ENCODE results near the gene SDHC.

Gene SDHC, protein sequence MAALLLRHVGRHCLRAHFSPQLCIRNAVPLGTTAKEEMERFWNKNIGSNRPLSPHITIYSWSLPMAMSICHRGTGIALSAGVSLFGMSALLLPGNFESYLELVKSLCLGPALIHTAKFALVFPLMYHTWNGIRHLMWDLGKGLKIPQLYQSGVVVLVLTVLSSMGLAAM

DNA sequence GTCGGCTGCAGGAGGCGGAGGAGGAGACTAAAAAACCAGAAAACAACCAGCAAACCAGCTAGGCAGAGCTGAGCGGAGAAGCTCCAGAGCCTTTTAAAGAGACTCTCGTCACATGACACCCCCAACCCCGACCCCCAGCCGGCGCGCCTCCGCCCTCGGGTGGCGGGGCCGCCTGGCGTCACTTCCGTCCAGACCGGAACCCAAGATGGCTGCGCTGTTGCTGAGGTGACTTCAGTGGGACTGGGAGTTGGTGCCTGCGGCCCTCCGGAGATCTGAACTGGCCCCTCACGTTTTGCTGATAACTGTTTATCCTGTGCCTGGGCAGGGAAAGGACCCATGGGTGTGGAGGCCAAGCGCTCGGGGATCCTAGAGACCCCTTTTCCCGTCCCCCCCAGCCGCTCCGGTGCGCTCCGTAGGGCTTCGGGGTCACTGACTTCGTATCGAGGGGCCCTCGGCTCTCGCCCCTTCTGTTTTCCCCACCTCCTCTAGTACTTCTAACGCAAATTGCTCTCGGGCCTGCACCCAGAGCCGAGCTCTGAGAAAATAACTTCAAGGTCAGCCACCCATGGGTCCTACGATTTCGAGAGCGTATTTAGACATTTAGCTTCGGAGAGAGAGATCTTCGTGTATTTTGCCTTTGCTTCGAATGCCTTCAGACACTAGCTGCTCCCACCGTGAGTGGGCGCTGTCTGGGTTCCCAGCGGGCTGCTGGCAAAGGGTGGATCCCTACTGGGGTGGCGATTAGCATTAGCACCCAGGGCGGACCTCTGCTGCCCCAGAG is at the start of gene SDHC:
Gene SDHC (plus strand): TSS at position 181 of the 781 bp plus-strand sequence. CDS start 25 bp downstream, at position 206.
- peak; percentile 93 for DNase-seq

DNA sequence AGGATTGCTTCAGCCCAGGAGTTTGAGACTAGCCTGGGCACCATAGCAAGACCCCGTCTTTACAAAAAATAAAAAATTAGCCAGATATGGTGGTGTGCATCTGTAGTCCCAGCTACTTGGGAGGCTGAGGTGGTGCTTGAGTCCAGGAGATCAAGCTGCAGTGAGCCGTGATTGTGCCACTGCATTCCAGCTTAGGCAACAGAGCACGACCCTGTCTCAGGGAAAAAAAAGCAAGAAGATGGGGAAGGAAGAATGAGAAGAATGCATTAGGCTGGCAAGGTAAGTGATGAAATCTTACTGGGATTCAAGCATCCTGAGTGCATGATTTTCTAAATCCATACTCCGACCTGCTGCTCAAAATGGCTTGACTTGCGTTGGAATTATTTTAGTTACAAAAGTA is 48.9 kb upstream of the SDHC start:
- no peak for DNase-seq

DNA sequence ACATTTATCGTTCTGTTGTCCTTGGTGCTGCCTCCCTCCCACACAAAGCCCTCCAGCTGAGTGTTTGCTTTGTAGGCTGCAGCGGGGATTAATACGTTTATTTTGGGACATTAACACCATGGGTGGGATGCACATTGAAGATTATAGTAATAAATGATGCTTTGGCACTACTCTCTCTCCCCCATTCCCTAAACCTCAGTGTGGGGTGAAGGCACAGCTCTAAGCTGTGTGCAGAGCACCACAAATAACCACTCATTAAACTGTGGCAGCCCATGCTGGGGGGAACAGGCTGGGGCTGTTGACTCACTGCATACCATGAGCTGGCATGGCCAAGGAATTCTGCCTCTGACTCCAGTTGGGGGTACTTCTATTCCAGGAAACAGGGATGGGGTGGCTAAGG is 48.0 kb upstream of the SDHC start:
- DNase-seq: no peak

DNA sequence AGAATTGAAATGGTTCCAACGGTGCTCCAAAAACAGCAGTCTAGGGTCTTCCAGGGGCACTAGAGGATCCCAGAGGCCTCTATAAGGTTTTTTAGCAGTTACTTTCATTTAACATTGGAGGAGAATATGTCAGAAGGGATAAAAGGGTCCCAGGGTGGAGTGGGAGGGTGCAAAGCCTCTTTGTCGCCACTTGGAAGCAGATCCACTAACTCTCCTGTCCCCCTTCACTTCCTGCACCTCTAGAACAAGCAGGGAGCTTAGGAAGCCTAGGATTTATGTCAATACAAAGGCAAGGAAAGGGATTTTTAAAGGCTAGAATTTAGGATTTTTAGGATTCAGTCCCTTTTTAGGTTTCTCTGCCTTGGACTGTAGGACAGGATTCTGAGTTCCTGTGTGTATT is 47.3 kb upstream of the SDHC start:
- no peak for DNase-seq

DNA sequence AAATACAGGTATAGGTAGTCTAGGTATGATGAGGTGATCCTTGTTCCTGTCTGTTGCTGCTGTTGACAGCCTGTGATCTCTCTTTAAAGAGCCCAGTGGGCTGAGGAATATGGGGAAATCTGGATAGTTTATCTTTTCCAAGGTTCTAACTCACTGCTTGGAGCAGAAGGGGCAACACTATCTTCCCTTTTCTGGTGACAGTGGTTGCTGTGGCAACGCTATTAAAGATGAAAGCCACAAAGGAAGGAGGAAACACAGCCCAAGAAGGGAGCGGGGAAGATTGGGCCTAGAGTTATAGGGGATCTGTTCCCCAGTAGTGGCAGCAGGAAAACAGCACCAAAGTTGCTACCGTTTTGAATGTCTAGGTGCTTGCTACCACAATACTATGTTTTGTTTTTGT is 46.9 kb upstream of the SDHC start:
- no peak for DNase-seq

DNA sequence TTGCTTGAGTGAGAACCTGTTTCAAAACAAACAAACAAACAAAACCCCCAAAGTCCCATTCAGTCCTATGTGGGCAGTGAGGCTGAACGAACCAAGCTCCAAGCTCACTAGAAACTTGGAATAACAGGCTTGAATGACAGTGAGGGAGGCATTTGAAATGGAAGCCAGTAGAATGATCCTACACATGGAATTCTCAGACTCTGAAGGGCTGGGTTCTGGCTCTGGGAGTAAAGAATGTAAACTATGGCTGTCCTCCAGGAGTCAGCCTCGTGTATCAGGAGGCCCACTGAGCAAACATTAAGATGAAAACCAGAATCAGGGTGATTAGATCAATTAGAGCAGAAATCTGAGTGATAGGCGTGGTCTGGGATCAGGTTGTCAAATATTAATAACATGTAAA is 40.8 kb upstream of the SDHC start:
- no peak for DNase-seq

DNA sequence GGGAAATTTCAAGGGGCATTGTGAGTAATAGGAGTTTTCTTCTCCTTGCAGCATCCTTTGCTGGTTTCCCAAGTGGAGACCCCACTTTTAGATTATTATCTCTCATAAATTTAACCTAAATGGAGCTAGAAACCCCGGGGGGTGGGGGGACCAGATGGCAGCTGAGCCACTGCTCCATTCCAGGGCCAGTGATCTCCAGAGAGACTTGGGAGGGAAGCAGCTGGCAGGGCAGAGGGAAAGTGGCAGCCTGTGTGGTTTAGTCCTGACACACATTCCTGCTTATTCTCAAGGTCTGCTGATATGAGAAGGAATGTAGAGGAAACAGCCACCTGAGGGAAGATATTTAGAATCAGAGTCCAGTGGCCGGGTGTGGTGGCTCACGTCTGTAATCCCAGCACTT is 39.3 kb upstream of the SDHC start:
- DNase-seq: no peak

DNA sequence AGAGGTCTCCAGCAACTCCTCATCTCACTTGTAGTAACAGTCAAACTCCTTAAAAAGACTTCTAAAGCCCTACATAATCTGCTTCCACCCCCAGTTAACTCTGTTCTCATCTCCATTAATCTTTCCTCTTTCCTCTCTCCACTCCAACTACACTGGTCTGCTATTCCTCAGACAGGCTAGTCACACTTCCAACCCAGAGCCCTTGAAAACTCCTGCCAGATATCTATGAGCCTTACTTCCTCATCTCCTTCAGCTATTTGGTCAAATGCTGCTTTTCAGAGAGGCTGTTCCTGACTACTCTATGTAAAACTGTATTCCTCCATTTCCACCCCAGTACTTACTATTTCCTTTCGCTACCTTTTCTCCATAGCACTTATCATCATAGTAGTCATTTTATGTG is 31.2 kb upstream of the SDHC start:
- no peak for DNase-seq

DNA sequence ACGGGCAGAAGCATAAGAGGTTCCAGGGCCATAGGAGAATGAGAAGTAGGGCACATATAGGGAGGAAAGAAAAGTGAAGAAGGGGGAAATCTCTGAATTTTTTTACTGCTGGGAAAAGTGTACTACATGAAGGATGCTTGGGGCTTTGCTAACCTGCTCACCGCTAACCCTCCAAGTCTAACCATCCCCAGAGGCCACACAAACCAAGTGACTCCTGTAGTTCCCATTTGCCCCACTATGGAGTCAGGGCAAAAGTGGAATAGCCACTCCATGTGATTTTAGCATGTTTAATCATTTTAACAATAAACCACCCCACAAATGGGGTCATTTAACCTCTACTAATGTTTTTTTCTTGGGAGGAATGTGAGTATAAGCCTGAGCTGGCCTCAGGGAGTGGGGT is 29.1 kb upstream of the SDHC start:
- no peak for DNase-seq

DNA sequence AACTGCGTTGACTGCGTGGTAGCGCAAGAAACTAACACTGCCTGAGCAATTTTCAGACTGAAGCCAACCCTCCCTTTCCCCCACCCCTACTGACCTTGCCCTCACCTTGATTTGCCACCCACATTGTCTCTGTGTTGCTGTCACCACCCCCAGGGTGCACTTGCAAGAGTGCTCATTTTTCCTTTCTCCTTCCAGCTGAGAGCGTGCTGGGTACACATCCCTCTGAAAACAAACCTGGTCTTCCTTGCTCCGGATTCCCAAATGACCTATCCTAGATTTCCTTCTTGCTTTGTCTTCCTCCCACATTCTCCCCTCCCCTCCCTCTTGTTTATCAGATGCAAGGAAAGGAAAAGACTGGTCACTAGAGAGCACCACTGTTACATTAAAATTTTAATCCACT is 28.7 kb upstream of the SDHC start:
- DNase-seq: no peak

DNA sequence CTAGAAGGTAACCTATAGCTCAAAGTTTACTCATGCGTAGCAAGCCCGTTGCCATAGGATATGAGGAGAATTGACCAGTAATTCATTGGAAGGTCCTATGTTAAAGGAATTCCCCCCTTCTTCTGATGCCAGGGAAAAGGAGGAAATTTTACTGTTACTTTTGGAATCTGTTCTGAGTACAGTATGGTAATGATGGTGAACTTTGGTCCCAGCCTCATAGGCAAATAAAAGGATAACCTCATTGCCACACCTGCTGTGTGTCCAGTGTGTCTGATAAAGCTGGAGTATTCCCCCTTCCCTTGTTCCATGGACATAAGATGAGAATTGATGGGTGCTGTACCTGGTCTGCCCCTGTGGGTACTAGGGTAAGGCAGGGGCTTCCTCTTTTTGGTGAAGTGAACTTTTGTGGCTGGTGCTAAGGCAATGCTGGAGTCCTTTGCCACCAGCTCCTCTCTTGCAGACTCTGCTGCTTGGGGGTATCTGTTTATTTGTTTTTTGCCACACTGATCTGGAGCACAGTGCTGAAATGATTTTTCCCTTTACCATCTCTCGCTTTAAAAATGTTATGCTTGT is 26.6 kb upstream of the SDHC start:
- DNase-seq: no peak

DNA sequence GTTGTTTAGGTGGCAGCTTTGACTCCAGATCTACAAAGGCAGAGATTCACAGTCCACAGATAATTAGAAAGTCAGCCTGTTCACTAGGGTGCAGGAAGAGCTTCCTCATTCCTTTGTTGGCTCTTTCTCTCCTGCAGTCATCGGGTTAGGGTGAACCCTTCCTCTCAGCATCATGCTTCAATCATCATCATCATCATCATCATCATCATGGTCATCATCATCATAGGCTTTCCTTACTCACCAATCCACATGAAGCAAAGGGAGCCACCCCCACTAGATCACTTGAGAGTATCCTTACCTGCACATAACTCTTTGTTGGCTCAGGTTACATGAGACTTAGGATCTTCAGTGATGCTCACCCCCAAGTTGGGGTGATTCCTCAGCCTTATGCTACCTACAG is 23.4 kb upstream of the SDHC start:
- DNase-seq: no peak

DNA sequence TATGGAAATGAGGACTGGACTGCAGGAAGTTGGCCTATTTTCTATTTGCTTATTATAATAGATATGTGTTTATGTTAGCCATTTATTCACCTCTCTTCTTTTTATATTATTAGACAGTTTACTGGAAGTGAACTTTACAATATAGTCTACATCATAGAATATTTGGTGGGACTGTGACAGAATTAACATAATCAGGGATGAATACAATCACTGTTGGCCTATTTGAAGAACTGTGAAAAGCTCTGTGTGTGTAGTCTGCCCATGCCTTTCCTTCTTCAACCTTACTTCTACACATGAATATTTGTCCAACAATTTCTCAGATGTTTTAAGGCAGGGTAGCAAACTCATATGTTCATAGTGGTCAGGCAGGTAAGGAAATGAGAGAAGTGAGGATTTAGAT is 16.8 kb upstream of the SDHC start:
- no peak for DNase-seq

DNA sequence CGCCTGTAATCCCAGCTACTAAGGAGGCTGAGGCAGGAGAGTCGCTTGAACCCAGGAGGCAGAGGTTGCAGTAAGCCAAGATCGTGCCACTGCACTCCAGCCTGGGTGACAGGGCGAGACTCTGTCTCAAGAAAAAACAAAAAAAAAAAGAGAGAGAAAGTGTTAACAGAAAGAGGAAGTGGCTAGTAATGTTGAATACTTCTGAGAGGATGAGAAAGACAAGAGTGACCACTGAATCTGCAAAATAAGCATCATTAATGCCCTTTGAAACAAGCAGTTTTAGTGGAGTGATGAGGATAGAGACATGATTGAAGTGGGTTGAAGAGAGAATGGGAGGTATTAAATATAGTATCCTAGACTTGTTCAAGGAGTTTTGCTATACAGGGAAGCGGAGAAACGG is 16.1 kb upstream of the SDHC start:
- DNase-seq: no peak

DNA sequence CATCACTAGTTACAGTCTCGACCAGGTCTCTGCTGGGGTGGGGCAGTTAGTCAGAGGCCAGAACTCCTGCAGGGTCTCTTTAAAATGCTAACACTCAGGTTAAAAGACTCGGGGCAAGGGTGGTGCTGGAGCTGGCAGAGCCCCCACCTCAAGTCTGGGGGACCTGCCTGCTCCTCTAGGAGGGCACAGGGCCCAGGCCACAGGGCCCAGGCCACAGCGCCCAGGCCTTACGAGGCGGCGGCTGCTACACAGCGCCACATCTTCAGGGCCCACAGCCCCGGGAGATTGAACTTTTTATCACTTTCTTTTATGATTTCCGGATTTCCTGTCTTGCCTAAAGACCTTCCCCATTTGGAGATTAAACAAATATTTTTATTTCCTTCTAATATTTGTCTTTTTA is 14.8 kb upstream of the SDHC start:
- no peak for DNase-seq

DNA sequence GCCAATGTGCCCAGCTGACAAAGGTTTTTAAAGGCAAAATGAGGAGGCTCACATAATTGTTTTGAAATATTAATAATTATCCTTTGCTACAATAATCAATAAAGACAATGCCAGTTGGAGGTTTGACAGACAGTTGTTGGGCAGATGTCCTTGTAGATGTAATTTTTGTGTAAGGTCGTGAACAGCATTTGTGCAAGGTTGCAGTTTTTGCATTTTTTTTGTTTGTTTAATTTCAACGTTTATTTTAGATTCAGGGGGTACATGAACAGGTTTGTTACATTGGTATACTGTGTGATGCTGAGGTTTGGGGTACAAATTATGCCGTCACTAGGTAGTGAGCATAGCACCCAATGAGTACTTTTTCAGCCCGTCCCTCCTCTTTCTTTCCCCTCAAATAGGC is 13.7 kb upstream of the SDHC start:
- DNase-seq: no peak

DNA sequence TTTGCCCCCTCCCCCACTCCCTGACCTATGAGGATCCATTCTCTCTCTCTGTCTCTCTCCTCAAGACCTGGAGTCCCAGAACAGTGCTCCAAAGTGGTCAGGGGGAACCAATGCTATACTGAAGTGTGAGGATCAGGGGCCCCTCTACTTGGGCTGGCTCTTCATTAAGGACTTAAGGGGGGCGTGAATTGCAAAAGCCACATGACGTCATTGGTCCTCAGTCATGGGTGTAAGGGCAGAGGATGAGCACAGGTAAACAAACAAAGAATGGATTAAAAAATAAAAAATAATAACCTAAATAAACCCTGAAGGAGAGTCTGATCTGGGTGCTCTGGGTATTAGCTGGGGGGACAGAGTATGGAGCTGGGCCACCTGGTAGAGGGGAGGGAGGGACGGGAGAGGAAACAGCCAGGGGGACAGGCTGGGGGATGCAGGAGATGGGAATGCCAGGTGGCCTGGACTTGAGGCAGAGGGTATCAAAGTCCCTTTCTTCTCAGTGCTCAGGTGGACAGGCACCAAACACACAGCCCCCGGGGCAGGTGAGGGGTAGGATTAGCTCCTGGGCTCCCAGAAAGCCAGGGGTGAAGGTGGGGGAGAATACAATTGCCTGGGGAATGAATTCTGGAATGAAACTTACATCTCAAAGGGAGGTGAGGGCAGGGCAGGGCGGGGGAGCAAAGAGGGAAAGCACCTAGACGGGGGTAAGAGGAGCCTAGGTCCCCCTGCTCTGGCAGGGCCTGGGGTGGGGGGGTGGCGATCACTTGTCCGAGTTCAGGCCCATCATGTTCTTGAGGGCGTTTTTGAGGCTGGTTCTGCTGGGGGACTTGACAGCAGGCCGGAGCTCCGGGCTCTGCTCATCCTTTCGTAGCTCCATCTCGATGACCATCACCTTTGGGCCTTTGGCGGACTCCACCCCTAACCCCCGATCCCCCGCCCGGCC is 9.0 kb upstream of the SDHC start:
- DNase-seq: peak; percentile 24

DNA sequence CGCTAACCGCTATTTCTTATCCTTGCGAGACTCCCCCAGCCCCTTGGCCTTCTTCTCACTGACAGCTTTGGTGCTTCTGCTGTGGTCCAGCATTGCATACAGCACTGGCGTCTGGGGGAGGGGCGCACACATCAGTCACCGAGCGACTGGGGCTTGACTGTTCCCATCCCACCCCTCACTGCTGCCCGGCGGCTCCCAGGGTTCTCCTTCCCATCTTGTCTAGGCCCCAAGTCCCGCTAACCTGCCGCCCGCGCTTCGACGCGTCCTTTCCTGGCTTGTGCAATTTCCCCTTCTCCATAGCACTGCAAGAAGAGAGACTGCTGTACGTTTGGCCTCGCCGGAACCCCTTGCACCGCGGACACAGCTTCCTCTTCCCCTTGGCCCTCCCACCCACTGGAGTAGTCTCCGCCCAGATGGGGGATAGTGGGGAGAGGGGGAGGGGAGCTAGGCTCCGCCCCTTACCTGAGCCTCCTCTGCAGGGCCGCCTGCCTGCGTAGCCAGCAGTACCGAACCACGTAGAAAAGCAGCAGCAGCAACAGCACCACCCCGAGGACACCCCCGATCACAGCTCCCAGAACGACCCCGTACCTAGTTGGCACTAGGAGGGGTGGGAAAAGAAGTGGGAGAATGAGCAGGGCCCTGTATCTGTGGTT is 8.2 kb upstream of the SDHC start:
- peak; percentile 96 for DNase-seq

DNA sequence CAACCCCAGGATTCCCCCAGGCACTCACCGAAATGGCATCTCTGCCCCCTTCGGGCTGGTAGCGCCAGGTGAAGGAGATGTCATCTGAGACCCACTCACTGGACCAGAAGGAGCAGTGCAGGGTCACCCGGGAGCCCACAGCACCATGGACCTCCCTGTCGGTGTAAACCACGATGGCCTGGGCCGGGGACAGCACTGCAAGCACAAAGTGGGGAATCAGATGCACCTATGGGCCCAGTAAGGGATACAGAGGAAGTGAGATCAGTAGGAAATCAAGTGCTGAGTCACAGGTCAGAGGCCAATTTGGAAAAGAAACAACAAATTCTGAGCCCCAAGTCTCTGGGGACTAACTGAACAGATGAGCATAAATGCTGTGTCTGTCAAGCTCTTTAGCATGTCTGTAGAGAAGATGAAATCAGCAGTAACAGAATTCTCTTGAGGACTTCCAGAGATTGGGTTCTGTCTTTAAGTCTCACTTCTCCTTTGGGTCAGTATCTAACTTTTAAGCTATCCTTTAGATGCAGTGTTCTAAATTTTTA is 6.9 kb upstream of the SDHC start:
- DNase-seq: peak; percentile 31

DNA sequence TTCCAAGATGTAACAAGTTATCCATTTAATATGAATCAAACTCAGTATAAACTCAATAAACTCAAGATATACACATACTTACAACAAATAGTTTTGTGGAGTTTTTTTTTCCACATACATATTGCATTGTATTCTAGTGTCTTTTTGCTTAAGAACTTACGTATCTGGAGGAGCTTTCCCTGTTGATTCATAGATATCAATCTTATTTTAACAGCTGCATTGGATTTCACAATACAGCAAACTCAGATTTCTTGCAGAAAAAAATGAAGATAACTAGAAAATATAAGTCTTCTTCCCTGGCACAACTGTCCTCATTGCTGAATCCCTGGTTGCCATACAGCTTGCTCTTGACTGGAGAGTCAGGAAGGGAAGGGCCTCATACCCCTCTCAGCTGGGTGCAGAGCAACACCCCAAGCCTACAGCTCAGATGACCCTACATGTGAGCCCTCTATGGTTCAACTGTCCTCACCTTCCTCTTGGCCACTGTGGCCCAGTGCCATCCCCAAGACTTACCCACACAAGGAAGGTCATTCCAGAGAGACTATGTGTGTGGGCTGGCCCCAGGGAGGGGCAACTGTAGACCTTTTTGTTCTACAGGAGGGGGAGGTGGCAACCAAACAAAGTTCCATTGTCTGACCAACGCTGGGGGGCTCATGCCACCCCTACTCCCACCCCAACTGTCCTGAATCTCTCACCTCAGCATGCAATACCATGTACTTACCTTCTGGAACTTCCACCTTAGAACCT is 6.1 kb upstream of the SDHC start:
- no peak for DNase-seq

DNA sequence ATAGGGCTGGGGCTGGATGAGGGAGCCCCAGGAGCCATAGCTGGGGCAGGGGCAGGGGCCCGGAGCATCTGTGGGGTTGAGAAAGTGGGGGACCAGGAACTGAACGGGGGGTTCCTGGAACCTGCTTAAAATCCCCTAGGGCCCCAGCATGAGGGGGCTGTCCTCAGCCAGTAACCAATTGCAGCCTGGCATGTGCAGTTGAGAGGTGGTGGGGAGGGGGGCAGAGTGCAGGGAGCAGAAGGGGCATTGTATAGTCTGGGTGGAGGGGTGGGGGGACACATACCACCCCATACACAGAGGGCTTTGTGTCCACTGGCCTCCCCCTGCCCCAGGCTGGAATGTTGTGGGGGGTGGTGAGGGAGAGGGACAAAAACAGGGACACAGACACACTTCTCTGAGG is 4.3 kb upstream of the SDHC start, which contains the start of gene MPZ:
Gene MPZ (minus strand): TSS at position 101 of the 400 bp plus-strand sequence. CDS start 63 bp downstream, at position 38.
- DNase-seq: no peak

Measured in CD4-positive, alpha-beta T cell treated with Interleukin-21 for 1 hour (primary cell).